ENCODE results near the gene ITPRIPL1. TPM values are rescaled to one million over a fixed set of nuclear protein-coding genes. Genes with fewer than 3 reads are reported as not detected.

Gene ITPRIPL1
- total RNA-seq, 1 experiment from 2014 or later, result 23.5 TPM

DNA sequence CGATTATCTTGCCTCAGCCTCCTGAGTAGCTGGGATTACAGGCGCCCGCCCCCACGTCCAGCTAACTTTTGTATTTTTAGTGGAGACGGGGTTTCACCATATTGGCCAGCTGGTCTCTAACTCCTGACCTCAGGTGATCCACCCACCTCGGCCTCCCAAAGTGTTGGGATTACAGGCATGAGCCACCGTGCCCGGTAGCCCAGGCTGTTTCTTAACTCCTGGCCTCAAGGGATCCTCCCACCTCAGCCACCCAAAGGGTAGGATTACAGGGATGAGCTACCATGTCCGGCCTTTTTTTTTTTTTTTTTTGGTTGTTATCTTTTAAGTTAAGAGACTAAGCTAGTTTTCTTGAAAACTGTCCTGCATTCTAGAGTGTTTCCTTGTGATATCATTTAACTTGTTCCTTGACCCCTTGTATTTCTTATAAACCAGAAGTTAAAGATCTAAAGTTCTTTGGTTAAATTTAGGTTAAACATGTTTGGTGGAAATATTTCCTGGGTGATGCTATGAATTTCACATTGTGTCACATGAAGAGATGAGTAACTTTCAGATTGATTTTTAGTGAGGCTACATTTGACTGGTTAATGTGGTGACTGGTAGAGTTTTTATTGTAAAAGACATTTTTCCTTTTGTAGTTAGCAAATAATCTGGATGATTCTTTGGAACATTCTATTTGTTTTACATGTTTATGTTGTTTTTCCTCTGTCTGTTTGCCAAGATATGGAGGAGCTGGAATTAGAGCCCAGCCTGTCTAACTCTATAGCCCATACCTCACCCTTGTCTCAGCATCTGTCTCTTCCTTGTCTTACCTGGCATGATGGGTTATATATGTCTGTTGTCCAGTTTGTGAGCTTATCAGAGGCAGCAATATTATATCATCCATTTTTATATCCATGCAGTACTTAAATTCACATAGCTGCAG is 15.6 kb downstream of the ITPRIPL1 start:
- TF ChIP-seq, protein P1, sequence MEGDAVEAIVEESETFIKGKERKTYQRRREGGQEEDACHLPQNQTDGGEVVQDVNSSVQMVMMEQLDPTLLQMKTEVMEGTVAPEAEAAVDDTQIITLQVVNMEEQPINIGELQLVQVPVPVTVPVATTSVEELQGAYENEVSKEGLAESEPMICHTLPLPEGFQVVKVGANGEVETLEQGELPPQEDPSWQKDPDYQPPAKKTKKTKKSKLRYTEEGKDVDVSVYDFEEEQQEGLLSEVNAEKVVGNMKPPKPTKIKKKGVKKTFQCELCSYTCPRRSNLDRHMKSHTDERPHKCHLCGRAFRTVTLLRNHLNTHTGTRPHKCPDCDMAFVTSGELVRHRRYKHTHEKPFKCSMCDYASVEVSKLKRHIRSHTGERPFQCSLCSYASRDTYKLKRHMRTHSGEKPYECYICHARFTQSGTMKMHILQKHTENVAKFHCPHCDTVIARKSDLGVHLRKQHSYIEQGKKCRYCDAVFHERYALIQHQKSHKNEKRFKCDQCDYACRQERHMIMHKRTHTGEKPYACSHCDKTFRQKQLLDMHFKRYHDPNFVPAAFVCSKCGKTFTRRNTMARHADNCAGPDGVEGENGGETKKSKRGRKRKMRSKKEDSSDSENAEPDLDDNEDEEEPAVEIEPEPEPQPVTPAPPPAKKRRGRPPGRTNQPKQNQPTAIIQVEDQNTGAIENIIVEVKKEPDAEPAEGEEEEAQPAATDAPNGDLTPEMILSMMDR (conservative IDR thresholded peaks at IDR 0.05; ENCODE audit: low read depth, low read length), result no peak
- peaks cover 49% of the 10 kb centered on the region for H3K36me3 ChIP-seq (ENCODE audit: insufficient read depth, low read length, poor library complexity, severe bottlenecking)
- no peak overlapping the region for H3K27ac ChIP-seq (ENCODE audit: low read depth, low read length, poor library complexity, severe bottlenecking)
- POLR2A ChIA-PET (ENCODE audit: low non-redundant PET), result no interaction called here
- no peak for DNase-seq (ENCODE audit: low spot score)
- no peak overlapping the region for H3K4me3 ChIP-seq (ENCODE audit: low read depth, low read length, poor library complexity, severe bottlenecking)
- H3K9me3 ChIP-seq (ENCODE audit: low read depth, low read length, poor library complexity, severe bottlenecking), result no peaks in the 10 kb centered on the region
- intact Hi-C loops (cut with micrococcal nuclease; ENCODE audit: unreplicated experiment), result no loop called here
- CTCF ChIA-PET, result no interaction called here
- no peaks in the 10 kb centered on the region for H3K27me3 ChIP-seq (replicated peaks; ENCODE audit: insufficient read depth, low read depth, low read length, poor library complexity)
- H3K4me1 ChIP-seq (ENCODE audit: insufficient read depth, low read length, poor library complexity, severe bottlenecking), result no peaks in the 10 kb centered on the region
- no TSS peak for BruUV-seq (replicated peaks)

DNA sequence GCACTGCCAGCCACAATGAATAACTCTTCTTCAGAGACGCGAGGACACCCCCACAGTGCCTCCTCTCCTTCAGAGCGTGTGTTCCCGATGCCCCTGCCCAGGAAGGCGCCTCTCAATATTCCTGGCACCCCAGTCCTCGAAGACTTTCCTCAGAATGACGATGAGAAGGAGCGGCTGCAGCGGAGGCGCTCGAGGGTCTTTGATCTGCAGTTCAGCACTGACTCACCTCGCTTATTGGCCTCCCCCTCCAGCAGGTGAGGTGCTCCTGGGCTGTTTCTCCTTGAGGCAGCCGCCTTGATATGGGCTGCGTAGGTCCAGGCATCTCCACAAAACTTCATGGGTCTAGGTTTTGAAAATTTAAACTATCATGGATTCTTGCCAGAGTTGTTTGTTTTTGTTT is 16.5 kb downstream of the ITPRIPL1 start:
- intact Hi-C loops (cut with micrococcal nuclease; ENCODE audit: unreplicated experiment), result no loop called here
- H3K4me3 ChIP-seq (ENCODE audit: low read depth, low read length, poor library complexity, severe bottlenecking), result no peak overlapping the region
- no peak for TF ChIP-seq EZH2 (IDR thresholded peaks at IDR 0.05; ENCODE audit: borderline replicate concordance, low read depth, low read length, poor library complexity, severe bottlenecking)
- TF ChIP-seq, protein P1 (conservative IDR thresholded peaks at IDR 0.05; ENCODE audit: low read depth, low read length), result no peak
- no TSS peak for BruUV-seq (replicated peaks)
- H3K9me3 ChIP-seq (ENCODE audit: low read depth, low read length, poor library complexity, severe bottlenecking), result no peaks in the 10 kb centered on the region
- DNase-seq (ENCODE audit: low spot score), result no peak
- H3K27ac ChIP-seq (ENCODE audit: low read depth, low read length, poor library complexity, severe bottlenecking), result no peak overlapping the region
- peaks cover 58% of the 10 kb centered on the region for H3K36me3 ChIP-seq (ENCODE audit: insufficient read depth, low read length, poor library complexity, severe bottlenecking)
- no peaks in the 10 kb centered on the region for H3K27me3 ChIP-seq (replicated peaks; ENCODE audit: insufficient read depth, low read depth, low read length, poor library complexity)
- CTCF ChIA-PET, result no interaction called here
- H3K4me1 ChIP-seq (ENCODE audit: insufficient read depth, low read length, poor library complexity, severe bottlenecking), result no peaks in the 10 kb centered on the region
- POLR2A ChIA-PET (ENCODE audit: low non-redundant PET), result no interaction called here

DNA sequence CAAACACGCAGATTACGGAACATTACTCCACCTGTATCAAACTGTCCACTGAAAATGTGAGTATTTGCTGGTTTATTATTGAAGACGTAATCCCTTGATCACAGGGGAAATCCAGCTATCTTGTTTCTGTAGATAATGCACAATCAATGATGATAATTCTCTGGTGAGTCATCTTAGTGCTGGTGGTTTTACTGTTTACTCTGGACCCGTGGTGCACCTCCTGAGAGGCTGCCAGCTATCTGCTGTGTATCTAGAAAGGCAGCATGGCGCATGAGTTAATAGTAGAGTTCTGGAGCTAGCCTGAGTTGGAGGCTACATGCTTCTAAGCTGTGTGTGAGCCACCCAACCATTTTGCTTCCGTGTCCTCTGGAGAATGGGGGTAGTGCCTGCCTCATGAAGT is 17.0 kb downstream of the ITPRIPL1 start:
- no peak for TF ChIP-seq EZH2 (IDR thresholded peaks at IDR 0.05; ENCODE audit: borderline replicate concordance, low read depth, low read length, poor library complexity, severe bottlenecking)
- TF ChIP-seq, protein P1 (conservative IDR thresholded peaks at IDR 0.05; ENCODE audit: low read depth, low read length), result no peak
- BruUV-seq (replicated peaks), result no TSS peak
- no peaks in the 10 kb centered on the region for H3K27me3 ChIP-seq (replicated peaks; ENCODE audit: insufficient read depth, low read depth, low read length, poor library complexity)
- intact Hi-C loops (cut with micrococcal nuclease; ENCODE audit: unreplicated experiment), result no loop called here
- H3K9me3 ChIP-seq (ENCODE audit: low read depth, low read length, poor library complexity, severe bottlenecking), result no peaks in the 10 kb centered on the region
- no peaks in the 10 kb centered on the region for H3K4me1 ChIP-seq (ENCODE audit: insufficient read depth, low read length, poor library complexity, severe bottlenecking)
- H3K4me3 ChIP-seq (ENCODE audit: low read depth, low read length, poor library complexity, severe bottlenecking), result no peak overlapping the region
- POLR2A ChIA-PET (ENCODE audit: low non-redundant PET), result no interaction called here
- H3K36me3 ChIP-seq (ENCODE audit: insufficient read depth, low read length, poor library complexity, severe bottlenecking), result peaks cover 63% of the 10 kb centered on the region
- CTCF ChIA-PET, result no interaction called here
- no peak for DNase-seq (ENCODE audit: low spot score)
- H3K27ac ChIP-seq (ENCODE audit: low read depth, low read length, poor library complexity, severe bottlenecking), result no peak overlapping the region

Data from A673 (cell line).